HG02885 (cell line): ENCODE data around the gene APOBEC4.

Experiments used
- ATAC-seq: cut with Tn5 transposase; IDR thresholded peaks from one replicate; pipeline ENCODE4 v1.9.1; 2021; ENCODE audit warnings: mild to moderate bottlenecking; ENCODE audit not compliant: unreplicated experiment, poor library complexity

The APOBEC4 gene

GRCh38 chr1:183675883-183676585 is 22.9 kb upstream of the APOBEC4 start:
- no peak for ATAC-seq

GRCh38 chr1:183675381-183675780 is 22.3 kb upstream of the APOBEC4 start:
- ATAC-seq: no peak

- ATAC-seq: no peak
Measured at GRCh38 chr1:183674886-183675285, 21.8 kb upstream of the APOBEC4 start.

- no peak for ATAC-seq
Measured at GRCh38 chr1:183674339-183674738, 21.2 kb upstream of the APOBEC4 start.

DNA sequence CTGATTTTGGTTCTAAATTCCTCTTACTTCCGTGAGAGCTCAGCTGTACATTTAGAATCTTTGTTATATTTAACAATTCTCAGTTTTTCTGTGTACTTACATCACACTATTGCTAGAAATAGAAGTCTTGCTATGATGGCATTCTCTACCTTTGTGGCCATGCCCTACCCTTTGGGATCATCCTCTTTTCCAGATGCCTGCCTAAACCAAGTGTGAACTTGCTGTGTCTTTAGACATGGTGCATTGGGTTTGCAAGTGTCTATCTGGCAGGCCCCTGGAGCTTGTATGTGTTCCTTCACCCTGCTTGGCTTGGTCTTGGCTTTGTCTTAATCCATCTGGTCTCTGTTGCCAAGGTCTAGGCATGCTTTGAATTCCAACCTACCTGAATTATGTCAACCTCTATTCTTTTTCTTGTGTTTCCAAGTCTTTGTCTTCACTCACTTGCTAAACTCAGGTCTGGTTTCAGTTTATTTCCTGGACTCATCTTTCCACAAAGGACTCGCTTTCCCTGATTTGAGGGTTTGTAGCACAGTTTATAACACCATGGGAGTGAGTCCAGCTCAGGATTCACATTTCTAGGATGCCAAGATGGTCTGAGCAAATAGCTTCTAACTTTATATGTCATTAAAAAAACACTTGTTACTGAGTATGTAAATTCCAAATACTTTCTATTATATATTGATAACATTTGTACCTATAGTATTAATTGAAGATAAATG is 20.6 kb upstream of the APOBEC4 start:
- no peak for ATAC-seq

DNA sequence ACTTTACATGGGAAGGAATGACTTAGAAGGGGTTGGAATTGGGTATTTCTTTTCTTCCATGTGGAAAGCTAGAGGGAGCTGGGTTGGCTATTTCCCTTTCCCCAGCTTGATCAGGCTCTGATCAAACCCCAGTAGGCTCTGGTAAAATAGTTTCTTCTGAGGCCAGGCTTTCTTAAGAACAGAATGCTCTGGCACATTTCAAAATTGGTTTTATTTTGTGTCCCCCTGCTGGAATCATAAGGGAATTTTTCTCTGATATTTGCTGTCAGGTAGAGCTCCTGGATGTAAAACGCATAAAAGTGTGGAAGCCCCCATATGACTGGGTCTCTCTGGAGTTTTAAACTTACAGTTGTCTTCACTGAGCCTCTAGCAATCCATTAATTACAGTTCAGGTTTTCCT is 17.1 kb upstream of the APOBEC4 start:
- ATAC-seq: no peak

- ATAC-seq: no peak
Measured at GRCh38 chr1:183656355-183656754, 3.2 kb upstream of the APOBEC4 start.

DNA sequence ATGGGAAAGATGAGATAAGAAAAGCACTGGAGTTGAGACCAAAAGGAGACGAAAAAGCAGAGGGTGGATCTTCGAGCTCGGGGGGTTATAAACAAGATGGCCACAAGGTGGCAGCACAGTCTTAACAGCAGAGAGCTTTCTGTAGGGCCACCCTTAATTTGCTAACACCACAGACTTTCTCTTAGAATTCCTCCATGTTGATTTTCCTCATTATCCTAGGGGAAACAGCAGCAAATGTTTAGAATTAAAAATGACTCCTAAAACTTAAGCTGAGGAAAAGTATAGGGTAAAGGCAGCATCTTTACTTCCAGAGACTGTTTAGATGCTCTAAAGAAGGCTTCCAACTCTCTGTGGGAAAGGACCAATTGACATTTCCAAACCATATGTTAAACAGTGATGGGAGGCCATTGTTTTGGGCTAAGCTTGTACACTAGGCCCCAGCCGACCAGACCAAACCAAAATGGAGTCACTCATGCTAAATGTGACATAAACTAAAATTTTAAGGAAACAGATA is 2.5 kb upstream of the APOBEC4 start:
- peak; percentile 64 for ATAC-seq

DNA sequence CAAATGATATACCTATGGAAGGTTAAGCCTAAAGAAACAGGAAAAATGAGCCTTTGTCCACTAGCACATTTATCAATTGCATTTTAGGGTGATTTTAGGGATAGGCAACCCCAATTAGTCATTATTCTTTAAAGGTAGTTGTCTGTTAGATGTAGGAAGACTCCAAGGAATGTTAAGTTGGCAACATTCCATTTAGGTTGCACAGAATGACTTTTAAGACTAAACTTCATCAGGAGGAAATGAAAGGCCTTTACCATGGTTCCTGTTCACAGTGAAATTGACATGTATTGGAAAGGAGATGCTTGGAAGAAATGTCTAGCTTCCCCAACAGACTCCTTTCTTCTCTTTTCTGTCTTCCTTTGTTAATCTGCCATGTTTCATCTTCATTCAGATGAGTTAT is 1.6 kb upstream of the APOBEC4 start:
- ATAC-seq: no peak

- no peak for ATAC-seq
Measured at GRCh38 chr1:183653876-183654451, 848 bp upstream of the APOBEC4 start.

DNA sequence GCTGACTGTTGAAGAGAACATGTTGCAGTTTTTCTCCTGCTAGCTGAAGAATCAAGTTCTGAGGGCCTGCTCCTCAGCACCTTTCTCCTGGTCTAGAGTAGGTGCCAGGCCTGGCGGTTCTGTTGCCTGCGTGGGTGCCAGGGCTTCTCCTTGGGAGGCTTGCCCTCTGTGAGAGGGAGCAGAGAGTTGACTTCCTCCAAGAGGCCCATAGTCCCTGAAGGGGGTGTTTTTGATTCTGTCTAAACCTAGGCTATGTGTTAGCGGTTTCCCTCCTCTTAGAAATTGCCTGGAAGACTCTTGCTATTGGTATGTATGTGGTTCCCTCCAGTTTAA is 312 bp upstream of the APOBEC4 start:
- no peak for ATAC-seq

- ATAC-seq: peak; percentile 65
Measured at GRCh38 chr1:183652107-183652506, 1.0 kb downstream of the APOBEC4 start.

DNA sequence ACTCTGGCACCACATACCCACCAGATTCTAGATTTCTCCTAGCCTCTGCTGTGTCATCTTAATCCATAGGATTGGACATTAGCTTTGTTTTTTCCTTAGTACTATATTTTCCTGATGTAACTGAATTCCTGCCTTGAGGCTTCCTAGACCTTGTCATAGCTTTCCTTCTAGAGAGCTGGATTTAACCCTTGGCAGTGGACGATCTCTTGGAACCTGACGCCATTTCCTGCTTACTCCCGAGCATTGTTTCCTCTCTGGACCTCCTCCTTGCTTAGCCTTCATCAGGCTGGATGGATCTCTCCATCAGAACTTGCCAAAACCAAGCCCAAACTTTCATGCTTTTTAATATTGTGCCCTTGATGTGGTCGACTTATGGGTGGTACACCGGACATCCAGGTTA is 1.5 kb downstream of the APOBEC4 start:
- no peak for ATAC-seq

DNA sequence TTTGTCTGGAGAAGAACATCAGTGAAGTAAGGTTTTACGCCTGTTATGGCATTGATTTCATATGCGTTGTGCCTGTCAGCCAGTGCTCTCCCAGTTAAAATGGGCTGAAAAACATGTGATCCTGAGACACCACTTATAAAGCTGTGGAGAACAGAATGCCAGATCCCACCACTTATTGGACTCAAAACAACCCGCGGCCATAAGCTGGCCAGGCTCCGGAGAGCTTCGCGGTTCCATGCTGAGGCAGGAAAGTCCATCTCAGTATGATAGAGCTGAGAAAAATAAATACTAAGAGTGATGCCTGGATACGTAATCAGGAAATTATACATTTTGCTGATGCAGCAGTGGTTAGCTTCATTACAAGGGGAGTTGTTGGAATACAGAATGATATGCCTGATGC is 5.1 kb downstream of the APOBEC4 start:
- no peak for ATAC-seq

DNA sequence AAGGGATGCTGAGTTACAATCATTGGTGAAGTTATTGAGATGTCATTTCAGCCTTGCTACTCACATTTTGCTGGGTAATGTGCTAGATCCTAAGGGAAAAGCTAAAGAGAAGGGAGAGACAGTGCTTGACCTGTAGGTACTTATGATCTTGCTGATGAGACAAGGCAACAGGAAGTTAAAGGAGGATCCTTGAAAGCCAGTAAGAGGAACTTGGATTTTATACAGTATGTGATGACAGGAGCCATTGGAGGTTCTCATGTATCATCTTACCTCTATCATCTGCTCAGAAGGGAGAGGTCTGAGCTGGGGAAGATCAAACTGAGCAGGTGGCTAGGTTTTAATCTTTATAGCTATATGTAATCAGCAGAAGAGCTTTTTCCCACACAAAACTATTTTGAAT is 6.3 kb downstream of the APOBEC4 start:
- ATAC-seq: no peak

- no peak for ATAC-seq
Measured at GRCh38 chr1:183645531-183645930, 7.6 kb downstream of the APOBEC4 start.

- ATAC-seq: no peak
Measured at GRCh38 chr1:183642166-183642565, 10.9 kb downstream of the APOBEC4 start.

- no peak for ATAC-seq
Measured at GRCh38 chr1:183640193-183640592, 12.9 kb downstream of the APOBEC4 start.

- ATAC-seq: no peak
Measured at GRCh38 chr1:183638649-183639387, 14.3 kb downstream of the APOBEC4 start.

GRCh38 chr1:183636783-183637182 is 16.3 kb downstream of the APOBEC4 start:
- no peak for ATAC-seq

GRCh38 chr1:183636334-183636682 is 16.8 kb downstream of the APOBEC4 start:
- no peak for ATAC-seq
